HUDEP-2 (cell line): ENCODE results near the gene GLRX.
"Not testable (repeated sequence)": the region's sequence is repeated elsewhere in the genome, so short reads cannot be mapped to it uniquely, and the experiment has no call there.

Source experiments
- DNase-seq, 76 experiments: peaks; one replicate each; lab custom pipeline; 2025; ENCODE audit not compliant: unreplicated experiment in 76 of 76; lab: John Stamatoyannopoulos, UW

The GLRX gene

GRCh38 chr5:95822542-95823181 lies at the start of gene GLRX:
TSS of gene GLRX (minus strand) at chr5:95822726. CDS start at chr5:95822662, 64 bp downstream.
- DNase-seq: peak in 67 of 76 experiments; percentile 6 to 71 (median 39)

GRCh38 chr5:95871146-95871806 lies 48.8 kb upstream of the GLRX start:
- no peak for DNase-seq

- no peak for DNase-seq
Measured at GRCh38 chr5:95870105-95870672, 47.7 kb upstream of the GLRX start.

GRCh38 chr5:95869173-95869855 lies 46.8 kb upstream of the GLRX start:
- not testable (repeated sequence) for DNase-seq

GRCh38 chr5:95868136-95868535 lies 45.6 kb upstream of the GLRX start:
- DNase-seq: no peak

GRCh38 chr5:95866435-95867040 lies 44.0 kb upstream of the GLRX start:
- no peak for DNase-seq

- no peak for DNase-seq
Measured at GRCh38 chr5:95864944-95865504, 42.5 kb upstream of the GLRX start.

- no peak for DNase-seq
Measured at GRCh38 chr5:95864456-95864855, 41.9 kb upstream of the GLRX start.

GRCh38 chr5:95863383-95863757 lies 40.8 kb upstream of the GLRX start:
- no peak for DNase-seq

- DNase-seq: no peak
Measured at GRCh38 chr5:95862671-95863382, 40.3 kb upstream of the GLRX start.

GRCh38 chr5:95861864-95862561 lies 39.5 kb upstream of the GLRX start:
- DNase-seq: no peak

- no peak for DNase-seq
Measured at GRCh38 chr5:95861221-95861863, 38.8 kb upstream of the GLRX start.

- no peak for DNase-seq
Measured at GRCh38 chr5:95859661-95860060, 37.1 kb upstream of the GLRX start.

GRCh38 chr5:95858661-95859595 lies 36.4 kb upstream of the GLRX start:
- peak in 72 of 76 experiments; percentile 12 to 85 (median 60) for DNase-seq

GRCh38 chr5:95858023-95858461 lies 35.5 kb upstream of the GLRX start:
- no peak for DNase-seq

- no peak for DNase-seq
Measured at GRCh38 chr5:95857185-95857945, 34.8 kb upstream of the GLRX start.

- DNase-seq: no peak
Measured at GRCh38 chr5:95856501-95856981, 34.0 kb upstream of the GLRX start.
